HEK293T (cell line): Measurements from ENCODE around the gene SEMA4A.

ENCODE experiments used
- CTCF ChIA-PET: fragments of 350-600 bp; formaldehyde crosslinking; extraction: SDS; loops from one replicate; lab custom pipeline; 2021; ENCODE audit warnings: antibody characterized with exemption, inconsistent platforms; lab: Yijun Ruan, JAX
- POLR2A ChIA-PET: fragments of 350-600 bp; formaldehyde crosslinking; extraction: SDS; loops from one replicate; lab custom pipeline; 2020; ENCODE audit warnings: antibody characterized with exemption, inconsistent platforms; lab: Yijun Ruan, JAX
- DNase-seq: peaks from one replicate; pipeline ENCODE4 v3.0.0; 2012; ENCODE audit warnings: mixed read lengths; ENCODE audit errors: extremely low spot score
- ARNT ChIP-seq: fragments of 450-650 bp; IDR thresholded peaks from 2 replicates; pipeline ENCODE4 v1.6.1; 2017; ENCODE audit warnings: mild to moderate bottlenecking
- BHLHE40 ChIP-seq: fragments of 450-650 bp; IDR thresholded peaks from 2 replicates; pipeline ENCODE4 v1.6.1; 2016; ENCODE audit warnings: mild to moderate bottlenecking, moderate library complexity, borderline replicate concordance
- CTBP1 ChIP-seq: fragments of 450-650 bp; IDR thresholded peaks from 2 replicates; pipeline ENCODE4 v1.6.1; 2016; ENCODE audit warnings: borderline replicate concordance
- ELF4 ChIP-seq: fragments of 450-650 bp; IDR thresholded peaks from 2 replicates; pipeline ENCODE4 v1.6.1; 2017; ENCODE audit warnings: antibody characterized with exemption
- FOXA1 ChIP-seq: fragments of 450-650 bp; IDR thresholded peaks from 2 replicates; pipeline ENCODE4 v1.6.1; 2016; ENCODE audit warnings: mild to moderate bottlenecking
- FOXK2 ChIP-seq: fragments of 450-650 bp; IDR thresholded peaks from 2 replicates; pipeline ENCODE4 v1.6.1; 2016; ENCODE audit warnings: mild to moderate bottlenecking
- FOXM1 ChIP-seq: fragments of 450-650 bp; IDR thresholded peaks from 2 replicates; pipeline ENCODE4 v1.6.1; 2017; ENCODE audit warnings: mild to moderate bottlenecking, borderline replicate concordance
- HDGF ChIP-seq: fragments of 450-650 bp; IDR thresholded peaks from 2 replicates; pipeline ENCODE4 v1.6.1; 2017; ENCODE audit warnings: antibody characterized with exemption, borderline replicate concordance
- L3MBTL2 ChIP-seq: fragments of 450-650 bp; conservative IDR thresholded peaks from 2 replicates; pipeline ENCODE4 v1.6.1; 2016; ENCODE audit warnings: mild to moderate bottlenecking
- LEF1 ChIP-seq: fragments of 450-650 bp; IDR thresholded peaks from 2 replicates; pipeline ENCODE4 v1.6.1; 2017; ENCODE audit warnings: mild to moderate bottlenecking, borderline replicate concordance
- NFRKB ChIP-seq: fragments of 450-650 bp; IDR thresholded peaks from 2 replicates; pipeline ENCODE4 v1.6.1; 2016; ENCODE audit warnings: mild to moderate bottlenecking, moderate library complexity
- PKNOX1 ChIP-seq: fragments of 450-650 bp; IDR thresholded peaks from 2 replicates; pipeline ENCODE4 v1.6.1; 2016
- SP1 ChIP-seq: fragments of 450-650 bp; IDR thresholded peaks from 2 replicates; pipeline ENCODE4 v1.6.1; 2017
- SUZ12 ChIP-seq: fragments of 450-650 bp; IDR thresholded peaks from 2 replicates; pipeline ENCODE4 v1.6.1; 2016; ENCODE audit warnings: mild to moderate bottlenecking
- TARDBP ChIP-seq: fragments of 450-650 bp; IDR thresholded peaks from 2 replicates; pipeline ENCODE4 v1.6.1; 2016
- ZNF384 ChIP-seq: fragments of 450-650 bp; IDR thresholded peaks from 2 replicates; pipeline ENCODE4 v1.6.1; 2016

Gene SEMA4A

GRCh38 chr1:156108664-156109241, 44.6 kb upstream of the SEMA4A start:
- CTCF ChIA-PET: interaction anchor here (3.4 kb wide), 1 partner anchor 21 kb away, joined by 28 read pairs; no protein-coding TSS in a partner anchor
- POLR2A ChIA-PET: no interaction called here
- no peak for TF ChIP-seq LEF1

GRCh38 chr1:156110252-156110651, 43.1 kb upstream of the SEMA4A start:
- TF ChIP-seq L3MBTL2 (no peak), FOXA1 (no peak), ELF4 (no peak), LEF1 (no peak), ZNF384 (no peak), NFRKB (no peak)
- POLR2A ChIA-PET: no interaction called here
- CTCF ChIA-PET: interaction anchor here (0.9 kb wide), 1 partner anchor 13 kb away, joined by 4 read pairs; no protein-coding TSS in a partner anchor
- no peak for DNase-seq

More at GRCh38 chr1:156108664-156109241, 44.6 kb upstream of the SEMA4A start:
- DNase-seq: no peak

GRCh38 chr1:156111355-156111962, 41.9 kb upstream of the SEMA4A start:
- POLR2A ChIA-PET: interaction anchor here (0.8 to 6.0 kb wide), 2 partner anchors 10 to 12 kb away, joined by 5 to 60 read pairs; no protein-coding TSS in a partner anchor
- TF ChIP-seq ZNF384: no peak
- TF ChIP-seq BHLHE40: no peak
- no peak for TF ChIP-seq ELF4
- no peak for TF ChIP-seq TARDBP
- TF ChIP-seq L3MBTL2: no peak
- no peak for TF ChIP-seq SUZ12
- no peak for TF ChIP-seq ARNT
- TF ChIP-seq SP1: no peak
- no peak for TF ChIP-seq HDGF
- TF ChIP-seq NFRKB: no peak
- TF ChIP-seq PKNOX1: no peak
- no peak for TF ChIP-seq FOXM1
- no peak for TF ChIP-seq FOXK2
- TF ChIP-seq FOXA1: no peak
- no peak for TF ChIP-seq LEF1
- no peak for TF ChIP-seq CTBP1
- DNase-seq: no peak
- CTCF ChIA-PET: interaction anchor here (1.3 to 3.2 kb wide), 2 partner anchors 14 to 18 kb away, joined by 4 to 11 read pairs; no protein-coding TSS in a partner anchor

- DNase-seq: no peak
- TF ChIP-seq BHLHE40 (no peak), HDGF (no peak), PKNOX1 (no peak), FOXA1 (no peak), LEF1 (no peak), FOXM1 (no peak), ARNT (no peak), CTBP1 (no peak), SP1 (no peak), NFRKB (no peak), TARDBP (no peak), FOXK2 (no peak)
- CTCF ChIA-PET: interaction anchor here (1.2 to 3.2 kb wide), 4 partner anchors 10 to 17 kb away, joined by 4 to 11 read pairs (median 4); no protein-coding TSS in a partner anchor
- POLR2A ChIA-PET: interaction anchor here (0.8 to 6.0 kb wide), 2 partner anchors 11 kb away, joined by 5 to 60 read pairs; no protein-coding TSS in a partner anchor
These were observed 40.9 kb upstream of the SEMA4A start for GRCh38 chr1:156112276-156113137.

- POLR2A ChIA-PET: interaction anchor here (0.8 to 6.0 kb wide), 4 partner anchors 10 to 225 kb away, joined by 3 to 60 read pairs (median 10); partner anchors contain the start of genes CCT3 and TSACC
- TF ChIP-seq SP1 (no peak), LEF1 (no peak), L3MBTL2 (no peak), CTBP1 (no peak), SUZ12 (no peak), ZNF384 (no peak), HDGF (no peak), ARNT (no peak), PKNOX1 (no peak), TARDBP (no peak), FOXM1 (no peak), BHLHE40 (no peak)
- DNase-seq: no peak
- CTCF ChIA-PET: interaction anchor here (1.2 to 3.2 kb wide), 4 partner anchors 9 to 16 kb away, joined by 4 to 24 read pairs (median 8); no protein-coding TSS in a partner anchor
These were observed 40.0 kb upstream of the SEMA4A start for GRCh38 chr1:156113282-156113950.
